Fibroblast of peridontal ligament (primary cell): ENCODE results near the gene KIAA1328.
"Not testable (repeated sequence)": the region's sequence is repeated elsewhere in the genome, so short reads cannot be mapped to it uniquely, and the experiment has no call there.

Source experiments
- DNase-seq: peaks from one replicate; pipeline ENCODE4 v3.0.0-alpha.2; 2010; ENCODE audit errors: extremely low read depth

KIAA1328 gene

DNA sequence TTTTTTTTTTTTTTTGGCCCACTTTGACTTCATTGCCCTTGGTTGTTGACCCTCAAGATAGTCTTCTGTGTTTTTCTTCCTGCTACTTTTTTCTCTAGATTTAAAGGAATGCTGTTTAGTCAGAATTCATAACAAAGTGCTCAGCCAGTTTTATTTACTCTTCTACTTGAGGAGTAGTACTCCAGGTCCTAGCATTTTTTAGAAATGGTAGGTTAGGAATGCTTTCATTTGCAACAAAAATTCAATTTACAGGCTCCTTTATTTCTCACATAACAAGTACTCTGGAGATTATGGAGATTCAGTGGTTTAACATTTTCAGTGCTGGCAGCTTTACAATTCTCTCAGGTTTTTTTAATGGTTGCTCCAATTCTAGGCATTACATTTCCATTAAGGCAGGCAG lies 58.2 kb downstream of the KIAA1328 start:
- DNase-seq: no peak

GRCh38 chr18:36887864-36888263 lies 58.9 kb downstream of the KIAA1328 start:
- DNase-seq: no peak

DNA sequence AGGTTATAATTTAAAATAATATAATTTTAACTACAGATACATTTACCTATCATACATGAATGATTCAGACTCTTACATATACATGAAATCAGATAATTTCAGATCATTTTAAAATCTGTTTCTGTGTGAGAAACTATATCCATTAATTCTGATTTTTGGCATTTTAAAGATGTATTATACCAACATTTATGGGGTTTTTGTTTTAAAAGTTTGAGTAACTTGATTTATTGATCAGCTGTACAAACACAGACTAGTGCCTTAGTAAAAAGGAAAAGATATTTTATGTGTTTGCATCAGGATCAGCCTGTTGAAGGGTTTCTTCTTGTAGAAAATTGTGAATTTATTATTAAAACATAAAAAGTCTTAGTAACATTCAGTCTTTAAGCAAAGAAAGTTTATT lies 59.9 kb downstream of the KIAA1328 start:
- DNase-seq: no peak

DNA sequence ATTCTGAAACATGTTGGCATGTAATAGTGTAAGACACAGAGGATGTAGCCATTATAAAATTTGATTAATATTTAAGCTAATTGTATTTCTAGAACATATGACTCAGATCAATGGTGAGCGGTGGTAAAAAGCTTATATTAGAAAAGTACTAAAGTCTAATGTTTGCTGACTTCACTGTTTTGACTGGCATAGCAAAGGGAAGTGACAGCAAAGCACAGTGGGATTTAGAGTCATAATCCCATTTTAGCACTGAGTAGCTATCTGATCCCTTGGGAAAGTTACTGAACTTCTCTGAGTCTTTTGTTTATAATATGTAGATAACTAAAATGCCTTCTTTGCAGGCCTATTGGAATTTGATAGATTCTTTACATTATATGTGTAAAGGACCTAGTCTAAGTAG lies 60.4 kb downstream of the KIAA1328 start:
- DNase-seq: peak; percentile 21

- DNase-seq: peak; percentile 2
Observed at GRCh38 chr18:36889742-36890141, 60.8 kb downstream of the KIAA1328 start.

DNA sequence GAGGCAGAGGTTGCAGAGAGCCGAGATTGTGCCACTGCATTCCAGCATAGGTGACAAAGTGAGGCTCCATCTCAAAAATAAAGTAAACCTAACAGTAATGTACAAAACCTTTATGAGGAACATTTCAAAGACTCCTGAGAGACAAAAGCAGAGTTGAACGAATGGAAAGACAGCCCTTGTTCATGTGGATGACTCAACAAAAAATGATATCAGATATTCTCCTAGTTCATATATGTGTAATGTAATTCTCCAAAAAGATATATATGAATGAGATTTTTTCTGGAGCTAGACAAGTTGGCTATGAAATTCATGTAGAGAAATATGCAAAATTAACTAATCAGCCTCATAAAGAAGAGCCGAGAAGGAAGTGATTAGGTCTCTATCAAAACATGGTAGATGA lies 61.7 kb downstream of the KIAA1328 start:
- no peak for DNase-seq

GRCh38 chr18:36893227-36893626 lies 64.3 kb downstream of the KIAA1328 start:
- no peak for DNase-seq

GRCh38 chr18:36895606-36896005 lies 66.7 kb downstream of the KIAA1328 start:
- DNase-seq: no peak

GRCh38 chr18:36897253-36897652 lies 68.3 kb downstream of the KIAA1328 start:
- DNase-seq: no peak

GRCh38 chr18:36899289-36899688 lies 70.4 kb downstream of the KIAA1328 start:
- DNase-seq: no peak

- DNase-seq: no peak
Observed at GRCh38 chr18:36900466-36900865, 71.5 kb downstream of the KIAA1328 start.

DNA sequence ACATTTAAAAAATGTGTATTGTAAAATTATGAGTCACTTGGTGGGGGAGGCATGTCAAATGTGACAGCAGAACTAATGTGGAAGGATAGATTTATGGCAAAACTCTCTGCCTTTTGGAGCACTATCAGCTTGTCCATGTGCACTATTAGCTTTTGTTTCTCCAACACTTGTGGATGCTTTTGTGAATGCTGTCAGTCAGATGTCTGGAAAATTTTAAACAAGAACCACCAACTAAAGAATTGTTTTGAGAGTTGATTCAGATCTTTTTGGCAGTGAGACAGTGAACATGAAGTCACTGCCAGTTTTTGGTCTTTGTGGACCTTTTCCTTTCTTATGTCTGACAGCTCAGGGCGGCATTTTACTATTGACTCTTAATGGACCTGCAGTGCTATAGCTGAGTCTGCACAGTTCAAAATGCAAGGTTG lies 72.4 kb downstream of the KIAA1328 start:
- peak; percentile 21 for DNase-seq

- peak; percentile 64 for DNase-seq
Observed at GRCh38 chr18:36903215-36903928, 74.4 kb downstream of the KIAA1328 start.

- DNase-seq: no peak
Observed at GRCh38 chr18:36905571-36905970, 76.6 kb downstream of the KIAA1328 start.

GRCh38 chr18:36909282-36909681 lies 80.4 kb downstream of the KIAA1328 start:
- not testable (repeated sequence) for DNase-seq

DNA sequence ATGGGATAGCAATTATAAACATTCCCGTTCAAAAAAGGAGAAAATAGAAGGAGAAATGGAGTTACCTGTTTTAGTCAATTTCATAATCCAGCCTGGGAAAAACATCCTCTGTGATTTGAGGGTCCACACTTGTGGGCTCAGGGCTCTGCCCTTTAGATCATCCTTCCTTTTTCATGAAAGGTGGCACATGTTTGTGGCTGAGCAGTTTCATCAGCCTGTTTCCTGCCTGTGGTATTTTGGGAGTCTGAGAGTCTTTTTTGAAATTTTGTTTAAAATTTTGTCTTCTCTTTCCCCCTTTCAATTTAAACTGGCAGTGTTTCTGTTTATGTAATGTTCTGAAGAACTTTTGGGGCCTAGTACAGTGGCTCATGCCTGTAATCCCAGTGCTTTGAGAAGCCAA lies 84.0 kb downstream of the KIAA1328 start:
- no peak for DNase-seq

DNA sequence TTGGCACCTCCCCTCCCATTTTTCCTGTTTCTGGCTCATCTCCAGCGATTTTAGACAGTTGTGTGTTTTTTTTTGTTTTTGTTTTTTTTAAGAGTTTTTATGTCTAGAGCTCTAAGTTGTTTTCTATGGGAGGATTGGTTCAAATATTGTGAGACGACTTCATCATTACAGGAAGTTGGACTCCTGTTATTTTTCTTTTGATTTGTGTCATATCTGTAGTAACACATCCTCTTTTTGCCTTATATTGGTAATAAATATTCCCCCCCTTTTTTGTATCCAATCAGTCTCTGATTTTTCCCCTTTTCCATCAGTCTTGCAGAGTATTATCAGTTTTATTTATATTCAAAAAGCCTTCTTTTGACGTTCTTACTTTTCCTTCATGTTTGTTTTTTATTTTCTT lies 89.0 kb downstream of the KIAA1328 start:
- DNase-seq: no peak

GRCh38 chr18:36929601-36930000 lies 100.7 kb downstream of the KIAA1328 start:
- no peak for DNase-seq

DNA sequence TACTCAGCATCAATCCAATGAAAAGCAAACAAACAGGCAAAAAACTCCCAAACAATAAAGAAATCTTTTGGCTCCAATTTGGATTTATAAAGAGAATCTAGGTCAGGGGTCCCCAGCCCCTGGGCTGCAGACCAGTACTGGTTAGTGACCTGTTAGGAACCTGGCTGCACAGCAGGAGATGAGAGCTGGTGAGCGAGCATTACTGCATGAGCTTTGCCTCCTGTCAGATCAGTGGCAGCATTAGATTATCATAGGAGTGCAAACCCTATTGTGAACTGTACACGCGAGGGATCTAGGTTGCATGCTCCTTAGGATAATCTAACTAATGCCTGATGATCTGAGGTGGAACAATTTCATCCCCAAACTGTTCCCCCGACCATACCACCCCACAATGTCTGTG lies 102.2 kb downstream of the KIAA1328 start:
- DNase-seq: no peak

DNA sequence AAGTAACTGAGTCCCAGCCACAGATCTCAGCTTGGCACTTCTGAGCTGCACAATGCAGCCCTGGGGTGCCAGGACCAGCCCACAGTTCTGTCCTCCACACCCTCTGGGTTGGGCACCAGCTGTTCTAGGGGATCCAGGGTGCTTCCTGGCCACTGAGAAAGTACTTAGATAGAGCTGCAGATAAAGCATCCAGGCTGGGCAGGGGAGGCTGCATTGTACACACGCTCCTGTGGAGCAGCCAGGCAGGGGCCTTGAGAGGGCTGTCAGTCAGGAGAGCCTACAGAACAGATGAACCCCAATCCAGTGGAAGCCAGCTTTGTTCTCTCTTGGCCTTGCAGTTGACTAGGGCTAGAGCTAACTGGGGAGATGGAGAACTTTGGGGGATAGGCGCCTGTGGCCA lies 104.6 kb downstream of the KIAA1328 start:
- no peak for DNase-seq

DNA sequence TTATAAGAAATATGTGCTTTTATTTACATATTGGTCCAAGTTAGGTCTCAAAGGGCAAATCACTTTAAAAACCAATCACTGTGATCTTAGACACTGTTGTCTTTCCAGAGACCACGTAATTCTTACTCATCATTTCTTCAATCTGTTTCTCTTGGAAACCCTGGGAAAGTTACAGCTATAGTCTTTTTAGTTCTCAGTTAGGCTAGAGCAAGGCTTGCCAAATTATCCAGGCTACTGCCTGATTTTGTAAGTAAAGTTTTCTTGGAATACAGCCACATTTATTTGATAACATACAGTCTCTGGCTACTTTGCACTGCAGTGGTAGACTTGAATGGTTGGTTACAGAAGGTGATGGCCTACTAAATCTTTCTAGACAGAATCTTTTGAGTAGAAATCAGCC lies 106.0 kb downstream of the KIAA1328 start:
- DNase-seq: peak; percentile 93

DNA sequence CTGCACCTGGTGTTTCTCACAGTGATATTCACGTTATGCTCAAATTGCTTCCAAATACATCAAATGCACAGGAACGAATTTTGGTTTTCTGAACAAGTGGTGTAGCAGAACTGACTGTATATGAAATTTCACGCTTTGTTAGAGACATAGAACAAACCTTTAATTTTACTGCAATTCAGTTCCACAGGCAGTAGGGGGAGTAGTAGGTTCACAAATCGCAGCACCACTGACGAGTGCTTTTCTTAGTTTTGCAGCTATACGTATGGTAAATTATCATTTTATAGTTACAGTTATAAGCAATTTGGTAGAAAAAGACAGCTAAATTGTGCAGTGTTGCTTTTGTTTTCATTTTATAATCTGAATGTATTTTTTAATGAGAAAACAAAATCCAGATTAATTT lies 113.3 kb downstream of the KIAA1328 start:
- DNase-seq: peak; percentile 44

DNA sequence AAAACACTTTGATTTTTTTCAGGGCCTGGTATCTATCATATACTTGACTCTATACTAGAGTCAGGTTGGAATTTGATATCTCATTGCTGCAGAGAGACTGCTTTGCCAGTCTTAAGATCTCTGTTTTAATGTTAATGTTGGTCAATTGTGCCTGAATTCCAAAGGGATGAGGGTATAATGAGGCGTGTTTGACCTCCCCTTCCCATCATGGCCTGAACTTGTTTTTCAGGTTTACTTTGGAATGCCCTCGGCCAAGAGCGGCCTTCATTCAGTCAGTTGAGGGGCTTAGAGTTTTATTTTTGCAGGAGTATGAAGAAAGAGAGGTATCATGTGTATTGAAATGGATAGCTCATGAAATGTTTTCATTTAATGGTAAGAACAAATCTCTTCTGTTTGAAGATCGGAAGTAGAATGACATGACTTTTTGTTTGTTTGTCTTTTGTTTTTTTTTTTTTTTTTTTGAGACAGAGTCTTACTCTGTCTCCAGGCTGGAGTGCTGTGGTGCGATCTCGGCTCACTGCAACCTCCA lies 119.0 kb downstream of the KIAA1328 start:
- DNase-seq: no peak

DNA sequence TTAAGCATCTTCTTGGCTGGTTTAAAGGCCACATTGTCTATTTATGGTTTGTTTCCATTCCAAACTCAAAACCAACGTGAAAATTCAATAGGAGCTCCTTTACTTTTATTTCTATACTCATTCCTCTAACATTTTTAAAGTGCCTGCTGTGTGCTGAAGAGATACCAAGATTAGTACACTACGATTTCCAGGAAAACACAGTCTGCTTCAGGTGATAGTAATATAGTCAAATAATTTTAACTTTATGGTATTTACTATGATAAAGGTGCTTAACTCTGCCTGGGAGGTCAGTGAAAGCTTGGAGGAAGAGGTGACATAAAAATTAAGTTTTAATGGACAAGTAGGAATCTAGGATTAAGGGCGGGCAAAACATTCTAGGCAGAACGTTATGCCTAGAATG lies 121.4 kb downstream of the KIAA1328 start:
- no peak for DNase-seq
